DMS153 treated with DMSO at 0.1 percent for 48 hours (cell line): ENCODE measurements around the gene UBAP1L.
A peak's percentile ranks its signal among the peaks of the same experiment; 100 is the strongest.
"Not testable (repeated sequence)": the region's sequence is repeated elsewhere in the genome, so short reads cannot be mapped to it uniquely, and the experiment has no call there.

ENCODE experiments used
- DNase-seq: peaks from one replicate; lab custom pipeline; 2025; ENCODE audit not compliant: unreplicated experiment; lab: John Stamatoyannopoulos, UW

Gene UBAP1L

DNA sequence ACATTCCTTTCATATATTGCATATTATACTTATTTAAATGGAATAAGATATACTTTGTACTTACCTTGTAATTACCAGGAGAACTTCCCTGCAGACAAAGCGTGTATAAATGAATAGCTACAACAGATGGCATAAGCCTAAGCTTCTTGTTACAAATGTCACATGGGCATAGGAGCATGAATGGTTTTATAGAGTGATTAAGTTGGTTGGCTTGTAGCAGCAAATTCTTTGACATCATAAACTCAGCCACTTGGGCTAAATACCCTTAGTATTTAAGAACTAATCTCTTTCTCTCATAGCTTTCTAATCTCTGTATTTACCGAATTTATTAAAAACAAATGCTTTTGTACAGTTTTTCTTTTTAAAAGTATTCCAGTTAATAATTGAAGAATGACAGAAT lies at the start of gene UBAP1L:
Gene UBAP1L, minus strand, starts transcription at position 115 of the 400 bp plus-strand sequence. CDS start 8,985 bp downstream, outside the sequence.
- DNase-seq = no peak

DNA sequence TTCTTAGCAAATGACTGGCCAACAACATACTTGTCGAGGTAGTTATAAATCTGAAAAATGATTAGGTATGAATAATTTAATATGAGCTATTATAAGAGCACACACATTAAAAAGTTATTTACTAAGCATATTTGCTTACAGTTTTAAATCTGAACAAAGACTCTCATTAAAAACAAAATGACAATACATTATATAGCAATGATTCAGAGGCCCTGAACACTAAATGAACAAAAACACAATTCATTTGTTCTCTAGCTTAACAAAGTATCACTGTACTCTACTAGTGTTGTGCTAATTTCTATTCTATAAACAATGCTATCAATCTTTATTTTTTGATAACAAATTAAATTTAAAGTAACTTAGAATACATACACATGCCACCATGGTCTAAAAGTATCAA lies 49.1 kb upstream of the UBAP1L start:
- no peak for DNase-seq

DNA sequence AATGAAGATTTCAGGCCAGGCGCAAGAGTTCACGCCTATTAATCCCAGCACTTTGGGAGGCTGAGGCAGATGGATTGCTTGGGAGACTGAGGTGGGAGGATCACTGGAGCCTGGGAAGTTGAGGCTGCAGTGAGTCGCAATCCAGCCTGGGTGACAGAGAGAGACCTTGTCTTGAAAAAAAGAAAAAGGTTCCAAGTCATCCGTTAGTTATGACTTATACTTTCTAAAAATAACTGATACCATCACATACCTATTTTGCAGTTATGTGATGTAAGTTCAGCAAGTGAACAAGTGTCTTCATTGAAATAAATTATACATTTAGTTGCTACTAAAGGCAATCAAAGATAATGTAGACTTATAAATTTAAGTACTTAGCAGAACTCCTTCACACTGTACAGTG lies 48.0 kb upstream of the UBAP1L start:
- no peak for DNase-seq

- DNase-seq = no peak
These were observed 41.7 kb upstream of the UBAP1L start for GRCh38 chr15:65156692-65157091.

GRCh38 chr15:65154720-65155119 lies 39.7 kb upstream of the UBAP1L start:
- no peak for DNase-seq

DNA sequence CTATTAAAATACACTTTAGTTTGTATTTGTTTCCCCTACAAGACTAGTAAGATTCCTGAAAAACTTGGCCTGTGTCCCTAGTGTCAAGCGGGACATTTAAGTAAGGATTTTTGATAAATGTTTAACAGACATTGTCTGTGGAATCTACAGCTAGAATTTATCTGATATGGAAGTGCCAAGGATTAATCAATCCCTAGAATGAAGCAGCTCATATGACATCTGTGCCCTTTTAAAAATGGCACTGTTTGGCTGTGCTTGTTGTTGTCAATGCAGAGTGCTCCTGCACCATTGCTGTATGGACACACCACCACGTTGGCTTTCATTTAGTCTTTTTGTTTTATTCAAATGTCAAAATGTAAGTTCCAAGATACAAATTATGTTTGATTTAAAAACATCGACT lies 32.9 kb upstream of the UBAP1L start:
- no peak for DNase-seq

- no peak for DNase-seq
These were observed 31.4 kb upstream of the UBAP1L start for GRCh38 chr15:65146438-65146837.

- not testable (repeated sequence) for DNase-seq
These were observed 23.6 kb upstream of the UBAP1L start for GRCh38 chr15:65138631-65139030.

DNA sequence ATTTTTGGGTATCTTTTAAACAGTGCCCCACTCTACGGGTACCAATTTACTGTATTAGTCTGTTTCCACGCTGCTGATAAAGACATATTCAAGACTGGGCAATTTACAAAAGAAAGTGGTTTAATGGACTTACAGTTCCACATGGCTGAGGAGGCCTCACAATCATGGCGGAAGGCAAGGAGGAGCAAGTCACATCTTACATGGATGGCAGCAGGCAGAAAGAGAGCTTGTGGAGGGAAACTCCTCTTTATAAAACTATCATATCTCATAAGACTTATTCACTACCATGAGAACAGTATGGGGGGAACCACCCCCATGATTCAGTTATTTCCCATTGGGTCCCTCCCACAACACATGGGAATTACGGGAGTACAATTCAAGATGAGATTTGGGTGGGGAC lies 22.9 kb upstream of the UBAP1L start:
- not testable (repeated sequence) for DNase-seq

DNA sequence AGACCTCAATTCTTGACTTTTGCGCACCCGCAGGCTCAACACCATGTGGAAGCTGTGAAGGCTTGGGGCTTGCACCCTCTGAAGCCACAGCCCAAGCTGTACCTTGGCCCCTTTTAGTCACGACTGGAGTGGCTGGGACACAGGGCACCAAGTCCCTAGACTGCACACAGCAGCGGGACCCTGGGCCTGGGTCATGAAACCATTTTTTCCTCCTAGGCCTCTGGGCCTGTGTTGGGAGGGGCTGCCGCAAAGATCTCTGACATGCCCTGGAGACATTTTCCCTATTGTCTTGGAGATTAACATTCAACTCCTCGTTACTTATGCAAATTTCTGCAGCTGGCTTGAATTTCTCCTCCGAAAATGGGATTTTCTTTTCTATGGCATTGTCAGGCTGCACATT lies 22.1 kb upstream of the UBAP1L start:
- not testable (repeated sequence) for DNase-seq

DNA sequence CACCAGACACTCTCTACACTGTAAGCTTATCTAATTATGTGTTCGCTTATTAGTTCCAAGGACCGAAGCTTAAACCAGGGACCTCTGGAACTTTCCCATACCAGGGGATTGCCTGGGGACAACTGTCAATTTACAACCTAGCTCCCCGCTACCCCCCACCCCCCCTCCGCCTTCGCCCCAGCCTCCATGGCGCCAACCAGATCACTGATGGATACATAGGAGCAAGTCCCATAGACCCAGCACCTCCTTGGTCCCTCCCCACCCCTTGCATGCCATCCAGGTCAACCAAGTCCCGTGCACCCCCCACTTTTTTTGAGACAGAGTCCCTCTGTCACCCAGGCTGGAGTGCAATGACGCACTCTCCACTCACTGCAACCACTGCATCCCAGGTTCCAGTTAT lies 19.5 kb upstream of the UBAP1L start:
- no peak for DNase-seq

- DNase-seq = peak; percentile 30
These were observed 18.7 kb upstream of the UBAP1L start, which contains the start of gene PDCD7 for GRCh38 chr15:65133548-65134200. TSS of gene PDCD7 (minus strand) at chr15:65133808. CDS start at chr15:65133781, 27 bp downstream.

DNA sequence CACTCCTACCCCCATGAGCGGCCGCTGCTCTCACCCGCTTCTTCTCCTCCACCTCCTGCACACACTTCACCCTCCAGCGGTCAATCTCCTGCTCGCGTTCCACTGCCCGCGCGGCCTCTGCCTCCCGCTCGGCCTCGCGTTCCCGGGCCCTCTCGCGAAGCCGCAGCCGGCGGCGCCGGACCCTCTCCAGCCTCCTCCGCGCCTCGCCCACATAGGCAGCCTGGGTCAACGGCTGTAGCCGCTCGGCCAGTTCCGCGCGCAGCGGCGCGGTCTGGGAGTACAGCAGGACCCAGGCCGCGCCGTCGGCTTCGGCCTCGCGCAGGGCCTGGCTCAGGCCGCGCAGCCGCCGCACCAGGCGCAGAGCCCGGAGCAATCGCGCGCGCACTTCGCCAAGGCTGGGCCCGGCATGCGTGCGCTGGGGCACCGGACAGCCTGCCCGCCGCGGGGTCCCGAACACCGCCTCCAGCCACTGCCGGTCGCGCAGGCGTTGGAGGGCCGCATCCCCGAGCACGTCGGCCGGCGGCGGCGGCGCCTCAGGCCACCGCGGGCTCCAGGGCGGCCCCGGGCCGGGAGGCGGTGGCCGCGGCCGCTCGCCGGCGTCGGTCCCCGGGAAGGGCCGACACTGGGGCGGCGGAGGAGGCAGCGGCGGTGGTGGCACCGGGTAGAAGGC lies 18.0 kb upstream of the UBAP1L start:
- no peak for DNase-seq

DNA sequence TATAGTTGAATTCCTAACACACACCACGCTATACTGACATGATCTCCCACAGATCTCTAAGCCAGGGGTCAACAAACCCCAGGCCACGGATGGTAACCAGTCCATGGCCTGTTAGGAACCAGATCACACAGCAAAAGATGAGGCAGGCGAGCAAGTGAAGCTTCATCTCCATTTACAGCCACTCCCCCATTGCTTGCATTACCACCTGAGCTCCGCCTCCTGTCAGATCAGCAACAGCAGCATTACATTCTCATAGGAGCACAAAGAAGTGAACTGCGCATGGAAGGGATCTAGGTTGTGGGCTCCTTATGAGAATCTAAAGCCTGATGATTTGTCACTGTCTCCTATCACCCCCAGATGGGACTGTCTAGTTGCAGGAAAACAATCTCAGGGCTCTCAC lies 15.9 kb upstream of the UBAP1L start:
- DNase-seq = no peak

- no peak for DNase-seq
These were observed 542 bp upstream of the UBAP1L start for GRCh38 chr15:65115542-65115941.

DNA sequence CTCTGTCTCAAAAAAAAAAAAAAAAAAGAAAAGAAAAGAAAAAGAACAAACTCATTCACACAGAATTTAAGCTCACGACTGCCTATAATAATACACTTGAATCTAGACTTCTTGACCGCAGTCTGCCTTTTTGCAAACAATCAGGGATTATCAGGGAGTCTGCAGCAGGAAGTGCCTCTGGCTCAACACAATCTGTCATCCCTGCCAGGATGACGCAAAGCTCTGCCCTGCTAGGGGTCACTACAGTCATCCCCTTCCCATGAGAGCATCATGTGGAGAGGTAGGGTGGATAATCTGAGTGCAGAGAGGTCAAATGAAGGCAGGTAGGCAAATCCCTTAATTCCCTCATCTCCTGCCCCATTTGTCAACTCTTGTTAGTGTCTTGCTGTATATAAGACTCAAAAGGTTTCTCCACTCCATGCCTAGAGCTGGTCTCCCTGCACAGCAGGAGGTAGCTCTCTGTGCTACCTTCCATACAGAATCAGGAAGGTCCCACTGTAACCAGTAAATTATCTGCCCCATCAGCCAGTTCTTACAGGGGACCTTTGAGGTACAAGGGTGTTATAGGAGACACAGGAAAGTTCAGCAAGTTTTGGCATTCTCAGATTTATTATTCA lies 4.2 kb downstream of the UBAP1L start:
- DNase-seq = no peak

DNA sequence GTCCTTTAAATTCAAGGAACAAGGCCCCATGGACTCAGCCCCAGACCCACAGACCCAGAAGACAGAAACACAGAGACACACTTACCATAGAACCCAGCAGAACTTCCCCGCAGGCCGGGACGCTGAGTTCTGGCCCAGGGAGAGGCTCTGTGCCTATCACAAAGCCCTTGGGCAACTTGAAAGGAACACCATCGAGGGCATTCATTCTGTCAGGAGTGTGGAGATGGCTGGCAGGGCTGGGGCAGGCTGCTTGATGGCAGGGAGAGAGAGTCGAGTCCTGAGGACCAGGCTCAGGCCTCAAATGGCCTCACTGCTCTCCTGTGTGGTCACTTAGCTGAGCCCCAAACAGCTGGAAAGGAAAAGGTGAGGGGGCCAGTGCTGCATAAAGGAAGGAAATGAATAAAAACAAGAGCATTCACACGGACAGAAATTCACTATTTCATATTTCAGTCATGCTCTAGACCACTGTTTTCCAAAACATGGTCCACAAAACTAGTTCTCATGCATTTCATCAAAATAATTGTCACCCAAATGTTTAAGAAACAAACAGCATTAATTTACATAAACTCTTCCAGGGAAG lies 8.9 kb downstream of the UBAP1L start:
- DNase-seq = no peak

- DNase-seq = no peak
These were observed 10.0 kb downstream of the UBAP1L start for GRCh38 chr15:65105038-65105437.

DNA sequence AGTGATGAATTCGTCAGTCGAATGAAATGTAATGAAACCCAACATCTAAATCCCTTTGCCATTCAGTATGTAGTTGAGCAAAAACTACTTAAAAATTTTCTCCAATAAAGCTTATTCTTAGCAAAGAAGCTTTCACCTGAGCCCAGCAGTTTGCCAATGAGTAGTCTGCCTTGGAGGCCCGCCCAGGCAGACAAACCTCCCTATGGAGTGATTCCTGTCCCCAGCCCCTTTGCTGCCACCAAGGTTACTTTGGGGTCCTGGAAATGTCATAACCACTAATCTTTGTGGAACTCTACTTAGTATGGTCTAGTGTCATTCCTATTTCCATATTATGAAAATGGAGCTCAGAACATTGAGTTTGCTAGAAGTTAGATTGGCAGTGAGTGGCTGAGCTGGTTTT lies 12.1 kb downstream of the UBAP1L start:
- DNase-seq = no peak

GRCh38 chr15:65101891-65102708 lies 12.9 kb downstream of the UBAP1L start:
- no peak for DNase-seq

GRCh38 chr15:65101411-65101890 lies 13.5 kb downstream of the UBAP1L start:
- no peak for DNase-seq
